K562 (cell line): ENCODE measurements around the gene NRN1L. TPM values are rescaled to one million over a fixed set of nuclear protein-coding genes. Genes with fewer than 3 reads are reported as not detected.

ENCODE experiments used
- ATAC-seq: fragments of 200-7000 bp; cut with Tn5 transposase; 3 replicates; pipeline ENCODE4 v1.9.1; 2020; ENCODE audit warnings: moderate library complexity
- BruUV-seq: library from RNA; stranded (reverse); fragments of 400-500 nt; replicated peaks from 2 replicates; lab custom pipeline; 2021; lab: Mats Ljungman, UMichigan
- CTCF ChIA-PET: fragments of 300-600 bp; formaldehyde crosslinking; extraction: SDS; loops from one replicate; lab custom pipeline; 2021; ENCODE audit warnings: low intra/inter-chr PET ratio; lab: Yijun Ruan, JAX
- POLR2A ChIA-PET: fragments of 300-600, 350-650 bp; sonication (Branson Sonifier 250); formaldehyde crosslinking; extraction: SDS; loops from one replicate; lab custom pipeline; 2021; ENCODE audit warnings: antibody characterized with exemption, inconsistent platforms; lab: Yijun Ruan, JAX
- DNase-seq, 4 experiments: peaks; one replicate each; pipeline versions ENCODE4 v3.0.0 to v3.0.0-alpha.2; 2011 to 2018; ENCODE audit warnings: low spot score in 3 of 4, mixed read lengths in 3 of 4; ENCODE audit errors: extremely low read depth in 1 of 4
- FAIRE-seq: peaks from 2 replicates; lab custom pipeline; 2011; peaks lifted over from hg19 to GRCh38; lab: Jason Lieb, UNC
- H2AFZ ChIP-seq: 2 replicates; pipeline ENCODE4 v1.6.0; 2011; ENCODE audit warnings: low read depth, low read length, control low read depth, inconsistent platforms
- H3K27ac ChIP-seq: fragments of 200-600 bp; 3 replicates; pipeline ENCODE4 v1.8.0; 2011; ENCODE audit warnings: low read depth, mild to moderate bottlenecking, control low read depth, inconsistent platforms, low read length, moderate library complexity, mixed read lengths; ENCODE audit errors: extremely low read depth
- H3K27me3 ChIP-seq, 2 experiments: fragments of 300-600 bp in 1 of 2; 2 replicates in 1 of 2; 3 replicates in 1 of 2; pipeline versions ENCODE4 v1.6.0 to v1.8.0; 2011; ENCODE audit warnings: inconsistent platforms in 2 of 2, low read length in 2 of 2, mild to moderate bottlenecking in 1 of 2, mixed read lengths in 1 of 2, moderate library complexity in 1 of 2; ENCODE audit not compliant: control insufficient read depth in 2 of 2, insufficient read depth in 2 of 2
- H3K36me3 ChIP-seq: fragments of 300-600 bp; 3 replicates; pipeline ENCODE4 v1.8.0; 2011; ENCODE audit warnings: mild to moderate bottlenecking, low read length, inconsistent platforms; ENCODE audit not compliant: control insufficient read depth, insufficient read depth
- H3K4me1 ChIP-seq, 2 experiments: fragments of 200-600 bp in 1 of 2; replicated peaks in 1 of 2; 2 replicates in 1 of 2; 3 replicates in 1 of 2; pipeline versions ENCODE4 v1.5.1 to v1.8.0; 2011; ENCODE audit warnings: inconsistent platforms in 2 of 2, low read length in 2 of 2, mild to moderate bottlenecking in 1 of 2, mixed read lengths in 1 of 2, moderate library complexity in 1 of 2; ENCODE audit not compliant: control insufficient read depth in 2 of 2, insufficient read depth in 2 of 2
- H3K4me2 ChIP-seq: 2 replicates; pipeline ENCODE4 v1.6.1; 2011; ENCODE audit warnings: low read length, control low read depth, inconsistent platforms, mixed read lengths; ENCODE audit not compliant: insufficient read depth
- H3K4me3 ChIP-seq: fragments of 200-600 bp; sonication (generic), shearing (Covaris generic); 2 replicates; pipeline ENCODE4 v1.5.1; 2016; ENCODE audit warnings: control low read depth, inconsistent platforms
- H3K79me2 ChIP-seq: fragments of 200-600 bp; 3 replicates; pipeline ENCODE4 v1.8.0; 2011; ENCODE audit warnings: low read length, inconsistent platforms; ENCODE audit not compliant: control insufficient read depth, insufficient read depth
- H3K9ac ChIP-seq, 2 experiments: 2 replicates each; pipeline versions ENCODE4 v1.6.0 to v1.6.1; 2011; ENCODE audit warnings: low read depth in 2 of 2, low read length in 2 of 2, control low read depth in 1 of 2, inconsistent platforms in 1 of 2, mild to moderate bottlenecking in 1 of 2, mixed read lengths in 1 of 2; ENCODE audit not compliant: insufficient read depth in 1 of 2
- H3K9me1 ChIP-seq: one replicate; pipeline ENCODE4 v1.6.0; 2011; ENCODE audit warnings: inconsistent platforms, mild to moderate bottlenecking, low read length, moderate library complexity; ENCODE audit not compliant: control insufficient read depth, insufficient read depth
- H3K9me3 ChIP-seq: replicated peaks from 2 replicates; pipeline ENCODE4 v1.5.1; 2011; ENCODE audit warnings: low read depth, low read length, inconsistent platforms; ENCODE audit not compliant: control insufficient read depth, insufficient read depth
- H4K20me1 ChIP-seq: replicated peaks from 2 replicates; pipeline ENCODE4 v1.6.1; 2011; ENCODE audit warnings: low read length, inconsistent platforms, mixed read lengths; ENCODE audit not compliant: control insufficient read depth, insufficient read depth
- BACH1 ChIP-seq: fragments of 200-800 bp; sonication (Bioruptor generic); IDR thresholded peaks from 2 replicates; pipeline ENCODE4 v1.6.1; 2016; ENCODE audit warnings: missing genetic modification characterization, missing compliant biosample characterization
- BHLHE40 ChIP-seq: IDR thresholded peaks from 2 replicates; pipeline ENCODE4 v1.6.1; 2011; ENCODE audit warnings: low read length, improper control_type of control experiment
- BRD9 ChIP-seq: fragments of 450-650 bp; IDR thresholded peaks from 2 replicates; pipeline ENCODE4 v1.6.1; 2018; ENCODE audit warnings: low read depth; ENCODE audit not compliant: partially characterized antibody
- CBX8 ChIP-seq: fragments of 200-600 bp; sonication (generic); IDR thresholded peaks from 2 replicates; pipeline ENCODE4 v1.6.1; 2012; ENCODE audit warnings: borderline replicate concordance, mixed run types, low read depth, mild to moderate bottlenecking, moderate library complexity, mixed read lengths, low read length, control low read depth, inconsistent platforms; ENCODE audit not compliant: poor library complexity, severe bottlenecking; ENCODE audit errors: extremely low read depth
- CSDE1 ChIP-seq, 2 experiments: fragments of 450-650 bp; IDR thresholded peaks; 2 replicates each; pipeline ENCODE4 v1.6.1; 2016; ENCODE audit warnings: mild to moderate bottlenecking in 1 of 2
- ESRRB ChIP-seq: fragments of 250-450 bp; sonication (Bioruptor Pico); IDR thresholded peaks from 2 replicates; pipeline ENCODE4 v1.5.0; 2020; ENCODE audit warnings: mild to moderate bottlenecking, moderate library complexity, borderline replicate concordance
- ETV5 ChIP-seq: sonication (generic); formaldehyde crosslinking; IDR thresholded peaks from 2 replicates; pipeline ENCODE4 v1.4.0; 2020; ENCODE audit warnings: low read depth, mild to moderate bottlenecking, missing genetic modification reagents
- EWSR1 ChIP-seq: fragments of 450-650 bp; IDR thresholded peaks from 2 replicates; pipeline ENCODE4 v1.6.1; 2018; ENCODE audit warnings: borderline replicate concordance, mild to moderate bottlenecking, low read depth, moderate library complexity; ENCODE audit not compliant: partially characterized antibody
- FOSL1 ChIP-seq: fragments of 200-800 bp; sonication (Bioruptor generic); conservative IDR thresholded peaks from 2 replicates; pipeline ENCODE4 v1.6.1; 2016; ENCODE audit warnings: missing genetic modification characterization, missing compliant biosample characterization
- HDAC1 ChIP-seq, 2 experiments: fragments of 450-650 bp; IDR thresholded peaks; 2 replicates each; pipeline ENCODE4 v1.6.1; 2016 to 2017; ENCODE audit warnings: inconsistent platforms in 1 of 2, mild to moderate bottlenecking in 1 of 2, moderate library complexity in 1 of 2
- PHB2 ChIP-seq: fragments of 450-650 bp; IDR thresholded peaks from 2 replicates; pipeline ENCODE4 v1.6.1; 2017; ENCODE audit warnings: low read depth
- RCOR1 ChIP-seq, 2 experiments: IDR thresholded peaks; 2 replicates each; pipeline ENCODE4 v1.6.1; 2012; ENCODE audit warnings: low read depth in 2 of 2, low read length in 2 of 2, borderline replicate concordance in 1 of 2, improper control_type of control experiment in 1 of 2
- TRIM28 ChIP-seq: fragments of 450-650 bp; IDR thresholded peaks from 2 replicates; pipeline ENCODE4 v1.6.1; 2017
- ZC3H4 ChIP-seq: sonication (generic); formaldehyde crosslinking; IDR thresholded peaks from 2 replicates; pipeline ENCODE4 v1.9.0; 2021; ENCODE audit warnings: missing genetic modification reagents, borderline replicate concordance
- ZNF24 ChIP-seq: fragments of 450-650 bp; IDR thresholded peaks from 2 replicates; pipeline ENCODE4 v1.6.1; 2016
- WGBS: fragments of 100-300 bp; shearing (Covaris generic); methylation state at CpG from one replicate; pipeline ENCODE4 v1.1.6; 2016; ENCODE audit warnings: low coverage, mixed read lengths; ENCODE audit not compliant: insufficient coverage; ENCODE audit errors: missing lambda C conversion rate; 5-methylcytosine and 5-hydroxymethylcytosine counted together
- in situ Hi-C: fragments of 300-500 bp; cut with MboI; formaldehyde crosslinking; loops from 4 replicates; pipeline ENCODE4 v1.15.0; 2018; ENCODE audit warnings: inconsistent platforms, mixed read lengths
- intact Hi-C: fragments of 100-400 bp; cut with micrococcal nuclease; formaldehyde crosslinking; loops from 2 replicates; pipeline ENCODE4 v1.14.2; 2022
- polyA plus RNA-seq, 8 experiments: library from polyadenylated mRNA; depleted of rRNA in 4 of 8; stranded (reverse) in 5 of 8; unstranded in 3 of 8; fragments of >200 nt; fragmentation: Nextera tagmentation in 2 of 8; fragmentation: Illumina TruSeq in 1 of 8; extraction: Ambion mirVana in 2 of 8; extraction: Trizol in 1 of 8; gene quantifications; 2 replicates each; pipeline versions ENCODE4 v1.2.1 to v1.2.3, GENCODE V29; 2011 to 2014; ENCODE audit warnings: inconsistent platforms in 1 of 8, missing spikeins in 1 of 8
- total RNA-seq, 7 experiments: library from RNA; depleted of rRNA in 6 of 7; stranded (reverse); fragments of >200 nt in 6 of 7; fragmentation: Illumina TruSeq in 2 of 7; extraction: Trizol in 2 of 7; gene quantifications; 2 replicates each; pipeline versions ENCODE4 v1.2.1 to v1.2.3, GENCODE V29; 2011 to 2021; ENCODE audit warnings: low replicate concordance in 1 of 7
- TF ChIP-seq, protein P1 (sequence below): fragments of 250-450 bp; sonication (Bioruptor Pico); IDR thresholded peaks from 2 replicates; pipeline ENCODE4 v1.4.0; 2020; ENCODE audit warnings: mild to moderate bottlenecking, moderate library complexity
- TF ChIP-seq, protein P2 (sequence below), 2 experiments: fragments of 450-650 bp; conservative IDR thresholded peaks; 2 replicates each; pipeline ENCODE4 v1.6.1; 2017; ENCODE audit warnings: mild to moderate bottlenecking in 2 of 2, moderate library complexity in 2 of 2
- TF ChIP-seq, protein P3 (sequence below): fragments of 250-450 bp; sonication (Bioruptor Pico); IDR thresholded peaks from 2 replicates; pipeline ENCODE4 v1.8.0; 2021; ENCODE audit warnings: moderate library complexity, mild to moderate bottlenecking, inconsistent platforms

The NRN1L gene
- total and polyA plus RNA-seq, 9 of the 15 experiments (the other 6 are each of a cell fraction or from before 2014, with no cell fraction given): 0.22 to 0.86 (median 0.61) TPM; not detected in 5

DNA sequence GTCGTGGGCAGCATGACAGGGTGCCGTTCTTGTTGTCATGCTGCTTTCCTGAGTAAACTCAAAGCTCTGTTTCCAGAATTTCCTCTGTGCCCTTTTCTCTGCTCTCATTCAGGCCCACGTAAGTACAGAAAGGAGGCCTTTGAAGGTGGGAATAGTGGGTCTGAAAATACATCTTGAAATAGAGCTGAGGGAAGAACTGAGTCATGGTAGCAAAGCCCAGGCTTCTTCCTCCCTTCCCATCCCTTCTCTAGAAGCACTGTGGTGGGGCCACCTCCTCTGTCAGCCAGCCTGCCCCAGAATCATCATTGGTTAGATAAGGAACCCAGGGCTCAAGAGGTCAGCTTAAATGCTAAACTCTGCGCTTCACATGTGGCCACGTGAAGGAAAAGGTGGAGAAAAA is 37.5 kb downstream of the NRN1L start:
- in situ Hi-C loops (loop anchor here (10.0 kb wide), 1 partner anchor 397 kb away; the partner anchor contains the start of gene RIPOR1), intact Hi-C loops (no loop called here)
- peak overlapping the region; percentile 49; the same call in 1 of the 3 replicates for H3K27ac ChIP-seq
- CTCF ChIA-PET: interaction anchor here (1.1 kb wide), 1 partner anchor 106 kb away, joined by 3 read pairs; no protein-coding TSS in a partner anchor
- 7% methylated on average over 5 of the region's 5 CpGs for WGBS
- peaks cover 3% of the 10 kb centered on the region for H3K9me1 ChIP-seq
- no peaks in the 10 kb centered on the region for H3K79me2 ChIP-seq
- POLR2A ChIA-PET: interaction anchor here (0.7 to 1.6 kb wide), 7 partner anchors 8 to 255 kb away, joined by 3 to 8 read pairs (median 3); no protein-coding TSS in a partner anchor
- peak overlapping the region; percentile 15; the same call in 1 of the 2 replicates for H3K4me2 ChIP-seq
- no TSS peak for BruUV-seq
- ATAC-seq (peak; percentile 69), FAIRE-seq (peak; percentile 87), DNase-seq (peak; percentile 49 to 76 (median 66))
- no peak overlapping the region for H3K4me3 ChIP-seq
- H3K36me3 ChIP-seq: no peaks in the 10 kb centered on the region; the same call in 2 of the 3 replicates
- peaks cover 30% of the 10 kb centered on the region for H4K20me1 ChIP-seq
- H3K9ac ChIP-seq: peak overlapping the region in 1 of 2 experiments; percentile 56; a peak in 3 of 4 replicates
- peaks cover 22 to 23% of the 10 kb centered on the region in 2 experiments for H3K4me1 ChIP-seq
- no peaks in the 10 kb centered on the region for H3K9me3 ChIP-seq
- no peaks in the 10 kb centered on the region for H3K27me3 ChIP-seq
- no peak overlapping the region for H2AFZ ChIP-seq
- TF ChIP-seq ZC3H4 (CRISPR knock-in tag) (no peak), HDAC1 (IDR thresholded peaks at IDR 0.05) (0 out of 4 replicates have a peak, but pooled peaks of 1 of the 2 experiments have one; percentile 27), PHB2 (no peak), ZNF24 (no peak), ETV5 (CRISPR knock-in tag) (no peak), BACH1 (tag) (no peak), FOSL1 (0 out of 2 replicates have a peak, but pooled peaks have one; percentile 52), TRIM28 (no peak), CSDE1 (IDR thresholded peaks at IDR 0.05) (no peak), CBX8 (no peak), BRD9 (no peak), RCOR1 (IDR thresholded peaks at IDR 0.05; ENCODE audit: borderline replicate concordance in 1 of 2, low read depth in 2 of 2, low read length in 2 of 2) (peak in 1 of 2 experiments; percentile 76; a peak in 1 of 4 replicates), ESRRB (no peak), BHLHE40 (peak; percentile 29; the same call in 1 of the 2 replicates), EWSR1 (no peak)
- TF ChIP-seq, protein P1, sequence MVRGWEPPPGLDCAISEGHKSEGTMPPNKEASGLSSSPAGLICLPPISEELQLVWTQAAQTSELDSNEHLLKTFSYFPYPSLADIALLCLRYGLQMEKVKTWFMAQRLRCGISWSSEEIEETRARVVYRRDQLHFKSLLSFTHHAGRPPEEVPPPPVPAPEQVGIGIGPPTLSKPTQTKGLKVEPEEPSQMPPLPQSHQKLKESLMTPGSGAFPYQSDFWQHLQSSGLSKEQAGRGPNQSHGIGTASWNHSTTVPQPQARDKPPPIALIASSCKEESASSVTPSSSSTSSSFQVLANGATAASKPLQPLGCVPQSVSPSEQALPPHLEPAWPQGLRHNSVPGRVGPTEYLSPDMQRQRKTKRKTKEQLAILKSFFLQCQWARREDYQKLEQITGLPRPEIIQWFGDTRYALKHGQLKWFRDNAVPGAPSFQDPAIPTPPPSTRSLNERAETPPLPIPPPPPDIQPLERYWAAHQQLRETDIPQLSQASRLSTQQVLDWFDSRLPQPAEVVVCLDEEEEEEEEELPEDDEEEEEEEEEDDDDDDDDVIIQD (CRISPR knock-in tag): no peak
- TF ChIP-seq, protein P2, sequence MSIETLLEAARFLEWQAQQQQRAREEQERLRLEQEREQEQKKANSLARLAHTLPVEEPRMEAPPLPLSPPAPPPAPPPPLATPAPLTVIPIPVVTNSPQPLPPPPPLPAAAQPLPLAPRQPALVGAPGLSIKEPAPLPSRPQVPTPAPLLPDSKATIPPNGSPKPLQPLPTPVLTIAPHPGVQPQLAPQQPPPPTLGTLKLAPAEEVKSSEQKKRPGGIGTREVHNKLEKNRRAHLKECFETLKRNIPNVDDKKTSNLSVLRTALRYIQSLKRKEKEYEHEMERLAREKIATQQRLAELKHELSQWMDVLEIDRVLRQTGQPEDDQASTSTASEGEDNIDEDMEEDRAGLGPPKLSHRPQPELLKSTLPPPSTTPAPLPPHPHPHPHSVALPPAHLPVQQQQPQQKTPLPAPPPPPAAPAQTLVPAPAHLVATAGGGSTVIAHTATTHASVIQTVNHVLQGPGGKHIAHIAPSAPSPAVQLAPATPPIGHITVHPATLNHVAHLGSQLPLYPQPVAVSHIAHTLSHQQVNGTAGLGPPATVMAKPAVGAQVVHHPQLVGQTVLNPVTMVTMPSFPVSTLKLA (conservative IDR thresholded peaks at IDR 0.05): peak in 1 of 2 experiments; percentile 24; a peak in 1 of 4 replicates
- TF ChIP-seq, protein P3, sequence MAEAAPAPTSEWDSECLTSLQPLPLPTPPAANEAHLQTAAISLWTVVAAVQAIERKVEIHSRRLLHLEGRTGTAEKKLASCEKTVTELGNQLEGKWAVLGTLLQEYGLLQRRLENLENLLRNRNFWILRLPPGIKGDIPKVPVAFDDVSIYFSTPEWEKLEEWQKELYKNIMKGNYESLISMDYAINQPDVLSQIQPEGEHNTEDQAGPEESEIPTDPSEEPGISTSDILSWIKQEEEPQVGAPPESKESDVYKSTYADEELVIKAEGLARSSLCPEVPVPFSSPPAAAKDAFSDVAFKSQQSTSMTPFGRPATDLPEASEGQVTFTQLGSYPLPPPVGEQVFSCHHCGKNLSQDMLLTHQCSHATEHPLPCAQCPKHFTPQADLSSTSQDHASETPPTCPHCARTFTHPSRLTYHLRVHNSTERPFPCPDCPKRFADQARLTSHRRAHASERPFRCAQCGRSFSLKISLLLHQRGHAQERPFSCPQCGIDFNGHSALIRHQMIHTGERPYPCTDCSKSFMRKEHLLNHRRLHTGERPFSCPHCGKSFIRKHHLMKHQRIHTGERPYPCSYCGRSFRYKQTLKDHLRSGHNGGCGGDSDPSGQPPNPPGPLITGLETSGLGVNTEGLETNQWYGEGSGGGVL (CRISPR knock-in tag): no peak
